GM12891 (cell line): ENCODE data around the gene SSTR3.

Experiments used
- DNase-seq: peaks from one replicate; pipeline ENCODE4 v3.0.0; 2011; ENCODE audit warnings: low spot score; ENCODE audit not compliant: insufficient read length
- FAIRE-seq: peaks from 2 replicates; lab custom pipeline; 2011; peaks lifted over from hg19 to GRCh38; lab: Jason Lieb, UNC
- PAX5 ChIP-seq: IDR thresholded peaks from 2 replicates; pipeline ENCODE4 v1.6.1; 2011; ENCODE audit warnings: low read length, moderate library complexity, mild to moderate bottlenecking; ENCODE audit not compliant: insufficient read depth, severe bottlenecking
- POLR2A ChIP-seq: IDR thresholded peaks from 2 replicates; pipeline ENCODE4 v1.6.1; 2011; ENCODE audit warnings: low read depth, low read length, control low read depth
- POLR2AphosphoS5 ChIP-seq: IDR thresholded peaks from 2 replicates; pipeline ENCODE4 v1.6.1; 2011; ENCODE audit warnings: low read depth, low read length, control low read depth
- POU2F2 ChIP-seq: IDR thresholded peaks from 2 replicates; pipeline ENCODE4 v1.6.1; 2011; ENCODE audit warnings: low read depth, mild to moderate bottlenecking, control low read depth, low read length, moderate library complexity
- SPI1 ChIP-seq: IDR thresholded peaks from 2 replicates; pipeline ENCODE4 v1.6.1; 2011; ENCODE audit warnings: low read depth, low read length, control low read depth
- TAF1 ChIP-seq: IDR thresholded peaks from 2 replicates; pipeline ENCODE4 v1.6.1; 2011; ENCODE audit warnings: low read depth, low read length, control low read depth

SSTR3 gene

DNA sequence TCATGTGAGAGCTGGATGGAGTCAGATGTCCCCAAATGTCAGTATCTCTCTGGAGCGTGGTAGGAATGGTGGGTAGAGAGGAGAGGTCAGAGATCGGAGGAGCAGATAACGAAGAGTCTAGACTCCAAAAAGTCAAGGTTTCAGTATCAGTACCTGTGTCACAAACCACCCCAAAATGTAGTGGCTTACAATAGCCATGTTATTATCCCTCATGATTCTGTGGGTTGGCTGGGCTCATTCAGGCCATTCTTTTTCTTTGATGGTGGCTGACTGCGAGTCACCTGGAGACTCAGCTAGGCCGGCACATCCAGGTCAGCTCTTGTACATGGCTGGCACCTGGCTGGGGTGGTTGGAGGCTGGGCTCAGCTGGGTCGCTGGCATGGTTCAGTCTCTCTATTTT lies 7.3 kb upstream of the SSTR3 start:
- FAIRE-seq, result no peak
- TF ChIP-seq POU2F2 (no peak), PAX5 (no peak), TAF1 (no peak), POLR2A (no peak; the same call in 1 of the 2 replicates), SPI1 (no peak), POLR2AphosphoS5 (no peak)
- no peak for DNase-seq

DNA sequence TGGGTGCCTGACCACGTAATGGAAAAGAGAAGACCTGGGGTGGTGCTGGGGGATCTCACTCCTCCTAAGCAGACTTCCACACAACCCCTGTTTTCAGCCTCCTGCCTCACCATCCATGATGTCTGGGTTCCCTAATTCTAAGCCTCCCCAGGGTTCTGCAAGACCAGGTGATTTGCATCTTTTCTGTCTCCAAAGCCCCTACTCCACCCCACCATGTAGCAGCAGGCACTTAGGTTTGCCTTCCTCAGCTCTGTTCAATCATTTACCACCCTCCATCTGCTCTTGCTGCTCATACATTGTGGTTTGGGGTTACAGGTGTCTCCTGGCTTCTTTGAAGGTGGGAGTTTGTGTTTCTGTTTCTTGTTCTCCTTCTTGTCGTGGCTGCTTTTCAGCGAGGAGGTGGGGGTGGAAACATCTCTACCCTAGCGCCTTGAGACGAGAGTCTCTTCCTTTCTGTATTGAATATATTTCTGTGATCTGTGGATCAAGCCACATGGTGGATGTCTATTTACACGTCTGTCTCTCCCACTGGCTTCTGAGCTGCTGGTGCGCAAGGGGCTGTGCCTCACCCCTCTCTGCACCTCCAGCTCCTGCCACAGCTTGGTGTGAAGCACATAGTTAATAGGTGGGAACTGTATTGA lies 6.6 kb upstream of the SSTR3 start:
- TF ChIP-seq POLR2AphosphoS5, result 0 out of 2 replicates have a peak, but pooled peaks have one; percentile 30
- TF ChIP-seq SPI1, result peak; percentile 60
- peak; percentile 58; the same call in 1 of the 2 replicates for TF ChIP-seq TAF1
- TF ChIP-seq PAX5, result no peak
- TF ChIP-seq POLR2A, result peak; percentile 29; the same call in 1 of the 2 replicates
- TF ChIP-seq POU2F2, result peak; percentile 92
- FAIRE-seq (peak; percentile 99), DNase-seq (peak; percentile 53)

DNA sequence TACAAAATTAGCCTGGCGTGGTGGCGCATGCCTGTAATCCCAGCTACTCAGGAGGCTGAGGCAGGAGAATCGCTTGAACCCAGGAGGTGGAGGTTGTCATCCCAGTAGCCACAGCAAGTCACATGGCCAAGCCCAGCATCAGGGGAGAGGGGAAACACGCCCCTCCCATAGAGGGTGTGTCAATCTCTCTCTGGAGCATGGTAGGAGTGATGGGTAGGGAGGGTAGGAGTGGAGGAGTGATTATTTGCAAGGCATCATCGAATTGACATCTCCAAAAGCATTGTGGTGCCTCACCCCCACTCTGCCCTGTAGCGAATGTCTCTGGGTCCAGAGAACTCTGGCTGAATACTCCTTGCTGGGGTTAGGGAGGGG lies 6.1 kb upstream of the SSTR3 start:
- FAIRE-seq (no peak), DNase-seq (no peak)

DNA sequence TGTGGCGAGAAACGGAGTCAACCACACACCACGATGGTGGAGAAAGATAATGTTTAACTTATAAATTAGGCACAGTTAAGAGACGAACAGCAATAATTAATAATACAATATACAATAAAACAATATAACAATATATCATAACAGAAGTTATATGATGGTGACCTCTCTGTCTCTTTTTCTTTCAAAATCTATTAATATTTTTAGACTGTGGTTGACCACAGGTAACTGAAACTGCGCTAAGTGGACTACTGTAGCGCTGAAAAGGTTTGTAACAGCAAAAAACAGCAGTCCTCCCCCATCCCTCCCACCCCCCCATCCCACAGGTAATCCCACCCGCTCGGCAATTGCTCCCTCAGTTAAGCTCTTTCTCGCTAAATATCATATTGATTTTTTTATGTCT lies 3.6 kb upstream of the SSTR3 start:
- DNase-seq (no peak), FAIRE-seq (peak; percentile 20)
- no peak for TF ChIP-seq SPI1
- TF ChIP-seq POLR2AphosphoS5, result no peak
- no peak for TF ChIP-seq POU2F2
- TF ChIP-seq PAX5, result no peak
- no peak for TF ChIP-seq POLR2A
- TF ChIP-seq TAF1, result no peak

More for the DNA sequence above, 6.1 kb upstream of the SSTR3 start:
- TF ChIP-seq POLR2A (no peak), POU2F2 (no peak), PAX5 (no peak)

DNA sequence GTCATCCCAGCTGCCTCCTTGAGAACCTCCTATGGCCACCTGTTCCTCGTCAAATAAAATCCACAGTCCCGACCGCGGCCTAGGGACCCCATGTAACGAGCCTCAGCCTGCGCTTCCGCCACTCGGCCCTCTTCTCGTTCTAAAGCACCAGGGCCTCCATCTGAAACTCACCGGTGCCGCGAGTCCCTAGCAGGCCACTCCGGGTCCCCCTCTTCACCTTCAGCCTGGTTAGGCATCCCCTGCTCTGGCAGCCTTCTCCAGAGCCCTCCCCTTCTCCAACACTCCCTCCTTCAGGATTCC lies 2.4 kb upstream of the SSTR3 start:
- TF ChIP-seq POLR2A, result no peak
- no peak for TF ChIP-seq POU2F2
- no peak for TF ChIP-seq SPI1
- no peak for TF ChIP-seq TAF1
- no peak for TF ChIP-seq PAX5
- TF ChIP-seq POLR2AphosphoS5, result no peak
- FAIRE-seq (no peak), DNase-seq (no peak)

DNA sequence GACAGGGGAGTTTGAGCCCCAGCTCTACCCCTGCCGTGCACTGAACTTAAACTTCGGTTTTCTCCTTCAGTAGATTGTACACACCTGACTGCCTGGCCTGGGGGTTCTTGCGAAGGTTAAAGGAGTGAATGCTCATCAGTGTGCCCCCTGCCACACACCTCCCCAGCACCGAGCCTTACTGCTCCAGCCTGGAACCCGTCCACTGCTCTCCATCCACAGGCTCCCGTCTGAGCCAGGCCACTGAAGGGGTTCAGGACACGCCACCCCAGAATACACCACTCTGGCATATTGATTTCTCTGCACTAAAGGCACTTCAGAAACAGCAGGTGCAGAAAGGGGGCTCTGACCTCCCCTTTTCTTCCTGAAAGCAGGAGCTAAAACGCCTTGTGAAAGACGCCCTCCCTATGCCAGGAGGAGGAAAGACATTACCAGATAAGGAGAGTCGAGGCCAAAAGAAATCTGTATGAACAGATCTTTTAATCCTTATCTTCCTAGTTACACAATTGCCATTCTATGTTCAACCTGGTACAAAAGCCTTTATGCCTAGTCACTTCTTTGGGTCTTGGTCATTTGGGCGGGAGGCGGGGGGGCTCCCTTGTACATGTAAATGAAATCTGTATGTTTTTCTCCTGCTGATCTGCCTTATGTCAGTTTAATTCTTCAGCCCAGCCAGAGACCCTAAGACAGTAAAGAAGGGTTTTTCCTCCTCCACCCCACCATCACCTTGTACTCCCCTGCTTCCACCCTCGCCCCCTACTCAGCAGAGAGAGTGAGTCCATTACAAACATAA lies 1.9 kb upstream of the SSTR3 start:
- TF ChIP-seq SPI1, result no peak
- TF ChIP-seq PAX5, result no peak
- TF ChIP-seq POLR2A, result no peak
- TF ChIP-seq TAF1, result no peak
- TF ChIP-seq POU2F2, result no peak
- no peak for TF ChIP-seq POLR2AphosphoS5
- DNase-seq, result no peak
- peak; percentile 20 for FAIRE-seq

DNA sequence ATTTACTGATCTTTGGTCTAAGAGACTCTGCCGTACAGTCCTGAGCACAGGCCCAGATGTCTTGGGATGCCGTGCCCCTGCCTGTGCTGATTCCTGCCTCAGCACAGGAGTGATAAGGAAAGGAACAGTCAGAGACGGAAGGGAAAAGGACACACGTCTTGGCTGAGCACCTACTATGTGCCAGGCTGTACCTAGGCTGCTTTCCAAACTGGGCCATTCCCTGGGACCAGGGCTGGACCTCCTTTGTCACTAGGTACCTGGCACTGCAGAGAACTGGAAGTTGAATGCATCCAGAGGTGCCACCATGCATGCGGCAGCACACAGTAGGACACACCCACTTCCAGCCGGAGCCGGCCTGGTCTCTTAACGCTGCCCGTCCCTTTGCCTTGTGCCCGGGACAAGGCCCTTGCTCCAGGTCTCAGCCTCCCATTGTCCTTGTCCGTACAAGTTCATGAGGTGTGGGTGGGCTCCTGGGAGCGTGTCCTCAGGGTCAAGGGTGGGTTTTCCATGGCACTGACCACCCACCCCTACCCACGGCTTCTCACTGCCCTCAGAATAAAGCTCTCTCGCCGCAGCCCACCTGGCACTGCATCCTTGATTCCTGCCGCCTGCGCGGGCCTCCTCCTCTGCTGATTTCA lies 1.1 kb upstream of the SSTR3 start:
- no peak for DNase-seq
- FAIRE-seq, result no peak
- TF ChIP-seq POU2F2, result no peak
- TF ChIP-seq POLR2AphosphoS5, result no peak
- no peak for TF ChIP-seq SPI1
- no peak for TF ChIP-seq POLR2A
- TF ChIP-seq PAX5, result no peak
- no peak for TF ChIP-seq TAF1

DNA sequence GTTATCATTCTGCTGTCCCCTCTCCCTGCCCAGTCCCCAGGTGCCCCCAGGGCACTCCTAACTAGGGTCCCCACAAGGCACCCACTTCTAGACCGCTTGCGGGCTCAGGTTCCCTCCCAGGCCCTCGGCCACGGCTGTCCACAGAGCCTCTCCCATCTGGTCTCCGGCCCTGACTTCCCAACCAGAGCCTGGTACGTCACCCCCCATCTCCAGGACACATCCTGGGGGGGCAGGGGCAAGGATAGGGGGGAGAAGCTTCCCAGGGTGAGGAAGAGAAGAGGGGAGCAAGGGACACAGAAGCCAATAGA lies 457 bp downstream of the SSTR3 start:
- no peak for FAIRE-seq
- DNase-seq, result no peak
- no peak for TF ChIP-seq SPI1
- TF ChIP-seq POU2F2, result no peak
- TF ChIP-seq POLR2A, result no peak
- TF ChIP-seq PAX5, result no peak
- TF ChIP-seq TAF1, result no peak
- TF ChIP-seq POLR2AphosphoS5, result no peak

DNA sequence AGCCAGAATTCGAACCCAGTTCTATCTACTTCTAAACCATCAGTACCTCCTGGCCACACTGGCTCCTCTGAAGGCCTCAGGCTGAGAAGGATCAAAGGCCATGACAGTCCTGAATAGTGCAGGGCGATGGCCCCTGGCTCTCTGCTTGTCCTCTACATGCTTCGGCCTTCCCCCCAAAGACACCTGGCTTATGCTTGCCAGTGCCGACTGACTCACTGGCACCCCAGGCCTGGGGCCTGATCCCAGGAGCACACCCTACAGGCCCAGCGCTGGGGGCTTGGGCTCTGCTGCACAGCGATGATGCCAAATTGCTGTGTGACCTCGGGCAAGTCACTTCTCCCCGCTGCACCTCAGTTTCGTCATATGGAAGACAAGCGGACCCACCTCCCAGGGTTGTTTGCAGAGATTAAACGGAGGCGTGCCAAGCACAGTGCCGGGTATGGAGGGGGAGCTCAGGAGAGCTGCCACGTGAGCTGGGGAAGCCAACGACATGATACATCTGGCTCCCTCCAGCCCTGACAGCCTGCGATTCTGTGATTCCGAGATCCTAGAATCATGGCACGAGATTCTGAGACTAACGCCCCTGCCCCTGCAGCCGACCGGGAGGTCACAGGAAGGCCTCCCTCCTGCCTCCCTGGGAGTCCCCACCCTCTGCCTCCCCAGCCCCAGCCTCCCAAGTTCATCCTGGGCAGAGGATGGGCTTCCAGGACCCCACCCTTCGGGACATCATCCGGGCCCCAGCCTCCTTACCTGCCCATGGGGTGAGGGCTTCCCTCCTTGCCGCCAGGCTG lies 1.0 kb downstream of the SSTR3 start:
- TF ChIP-seq TAF1 (no peak), POLR2A (no peak), POU2F2 (no peak), SPI1 (no peak), PAX5 (no peak)
- FAIRE-seq (no peak), DNase-seq (no peak)
